HG03135 (cell line): ENCODE measurements around the gene POLR2I.
"Not testable (repeated sequence)": the region's sequence is repeated elsewhere in the genome, so short reads cannot be mapped to it uniquely, and the experiment has no call there.

Source experiments
- ATAC-seq: cut with Tn5 transposase; IDR thresholded peaks from one replicate; pipeline ENCODE4 v1.9.1; 2021; ENCODE audit warnings: mild to moderate bottlenecking, moderate library complexity; ENCODE audit not compliant: unreplicated experiment

The POLR2I gene

DNA sequence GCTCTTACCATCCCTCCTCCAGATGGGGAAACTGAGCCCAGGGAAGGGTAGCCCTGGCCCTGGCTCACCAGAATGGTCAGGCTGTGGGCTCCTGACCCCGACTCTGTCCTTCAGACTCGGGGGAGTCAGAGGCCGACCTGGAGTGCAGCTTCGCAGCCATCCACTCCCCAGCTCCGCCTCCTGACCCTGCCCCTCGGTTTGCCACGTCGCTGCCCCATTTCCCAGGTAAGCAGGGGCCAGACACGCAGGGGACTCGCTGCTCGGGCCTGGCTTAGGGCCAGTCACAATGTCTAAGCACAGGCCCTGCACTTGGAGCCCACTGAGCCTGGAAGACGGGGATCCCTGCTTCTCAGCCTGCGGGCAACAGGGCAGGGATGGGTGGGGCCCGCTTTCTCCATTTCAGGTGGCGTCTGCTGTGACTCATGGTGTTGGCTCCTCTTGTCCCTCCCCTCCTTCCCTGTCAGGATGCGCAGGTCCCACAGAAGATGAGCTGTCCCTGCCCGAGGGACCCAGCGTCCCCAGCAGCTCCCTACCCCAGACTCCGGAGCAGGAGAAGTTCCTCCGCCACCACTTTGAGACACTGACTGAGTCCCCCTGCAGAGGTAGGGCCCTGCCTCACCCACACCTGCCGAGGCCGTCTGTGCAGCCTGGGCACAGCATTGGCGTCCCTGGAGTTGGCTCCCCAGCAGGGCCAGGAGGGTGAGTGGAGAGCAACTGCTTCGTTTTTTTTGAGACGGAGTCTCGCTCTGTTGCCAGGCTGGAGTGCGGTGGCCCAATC lies 12.9 kb downstream of the POLR2I start:
- no peak for ATAC-seq

DNA sequence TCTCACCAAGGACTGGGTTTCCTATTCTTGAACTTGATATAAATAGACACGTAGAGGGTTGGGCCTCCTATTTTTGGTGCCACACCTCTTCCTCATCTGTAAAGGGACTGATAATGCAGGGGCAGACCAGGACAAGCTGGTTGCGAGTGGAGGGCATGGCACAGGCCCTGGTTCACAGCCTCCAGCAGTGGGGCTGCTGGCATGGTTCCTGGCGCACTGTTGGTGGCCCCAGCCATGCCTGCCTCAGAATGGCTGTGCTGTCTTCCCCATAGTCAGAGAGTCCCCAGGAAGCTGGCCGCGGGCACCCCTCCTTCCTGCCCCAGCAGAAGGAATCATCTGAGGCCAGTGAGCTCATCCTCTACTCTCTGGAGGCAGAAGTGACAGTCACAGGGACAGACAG lies 14.2 kb downstream of the POLR2I start:
- no peak for ATAC-seq

- ATAC-seq: no peak
Measured at GRCh38 chr19:36099166-36099785, 15.4 kb downstream of the POLR2I start.

GRCh38 chr19:36097036-36097435 lies 17.6 kb downstream of the POLR2I start:
- no peak for ATAC-seq

GRCh38 chr19:36093687-36094086 lies 21.0 kb downstream of the POLR2I start:
- ATAC-seq: no peak

GRCh38 chr19:36093146-36093662 lies 21.5 kb downstream of the POLR2I start:
- no peak for ATAC-seq

DNA sequence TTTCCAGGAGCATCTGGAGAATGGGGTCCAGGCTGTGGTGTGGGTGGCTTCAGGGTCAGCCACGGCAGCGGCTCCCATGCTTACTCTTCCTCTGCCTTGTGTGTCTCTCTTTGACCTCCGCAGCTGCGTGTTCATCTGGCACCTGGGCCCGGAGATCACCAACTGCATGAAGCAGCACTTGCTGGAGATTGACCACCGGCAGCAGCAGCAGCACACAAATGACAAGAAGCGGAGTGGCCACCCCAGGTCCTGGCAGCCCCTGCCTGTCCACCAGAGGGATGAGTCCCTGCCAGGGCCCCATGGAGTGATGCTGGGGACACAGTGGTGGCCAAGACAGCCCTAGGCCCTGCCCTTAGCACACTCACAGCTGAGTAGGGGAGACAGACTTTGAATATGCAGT lies 22.1 kb downstream of the POLR2I start:
- no peak for ATAC-seq

- ATAC-seq: no peak
Measured at GRCh38 chr19:36090910-36091695, 23.6 kb downstream of the POLR2I start.

- ATAC-seq: no peak
Measured at GRCh38 chr19:36089847-36090246, 24.8 kb downstream of the POLR2I start.

DNA sequence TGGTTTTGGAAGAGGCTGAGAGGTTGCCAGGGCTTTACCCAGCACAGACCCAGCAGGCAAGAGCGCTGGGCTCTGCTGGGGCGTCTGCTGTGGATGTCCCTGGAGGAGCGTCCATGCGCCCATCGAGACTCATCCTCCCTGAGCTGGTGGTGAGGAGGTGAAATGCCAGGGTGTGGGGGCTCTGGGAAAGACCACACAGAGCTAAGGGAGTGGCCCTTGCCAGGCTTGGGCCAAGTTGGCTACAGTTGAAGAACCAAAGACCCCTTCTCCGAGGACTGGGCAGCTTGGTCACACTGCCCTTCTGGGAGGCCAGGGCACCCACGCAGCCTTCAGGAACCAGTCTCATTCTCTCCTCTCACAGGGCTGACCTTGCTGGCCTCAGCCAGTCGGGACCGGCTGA lies 28.3 kb downstream of the POLR2I start:
- no peak for ATAC-seq

DNA sequence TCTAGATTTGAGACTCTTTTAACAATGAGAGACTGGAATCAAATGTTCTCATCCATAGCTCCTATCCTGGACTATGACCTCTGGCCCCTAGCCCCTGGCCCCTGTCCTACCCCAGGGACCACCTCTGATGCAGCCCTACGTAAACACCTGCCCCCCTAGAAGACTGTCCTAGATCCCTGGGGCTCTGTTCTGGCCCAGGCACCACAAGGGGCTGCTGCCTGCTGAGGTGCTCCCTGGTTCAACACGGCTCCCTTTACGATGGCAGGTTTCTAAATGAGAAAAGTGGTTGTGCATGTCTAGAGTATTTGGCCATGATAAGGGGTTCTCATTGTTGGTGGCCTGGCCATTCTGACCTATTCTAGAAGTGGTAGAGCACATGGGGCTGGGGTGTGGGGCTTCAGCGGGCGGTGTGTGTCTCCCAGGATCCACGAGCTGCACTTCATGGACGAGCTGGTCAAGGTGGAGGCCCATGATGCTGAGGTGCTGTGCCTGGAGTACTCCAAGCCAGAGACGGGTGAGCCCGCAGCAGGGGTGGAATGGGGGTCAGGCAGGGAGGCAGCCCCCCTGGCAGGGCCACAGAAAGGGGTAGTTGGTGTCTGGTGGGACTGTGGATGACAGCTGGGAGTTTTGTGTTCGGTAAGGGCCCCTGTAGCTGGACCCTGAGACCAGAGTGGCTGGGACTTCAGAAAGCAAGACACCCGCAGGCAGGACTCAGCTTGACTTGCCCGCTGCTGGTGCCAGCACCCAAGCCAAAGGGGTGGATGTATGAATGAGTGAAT lies 30.3 kb downstream of the POLR2I start:
- ATAC-seq: no peak

DNA sequence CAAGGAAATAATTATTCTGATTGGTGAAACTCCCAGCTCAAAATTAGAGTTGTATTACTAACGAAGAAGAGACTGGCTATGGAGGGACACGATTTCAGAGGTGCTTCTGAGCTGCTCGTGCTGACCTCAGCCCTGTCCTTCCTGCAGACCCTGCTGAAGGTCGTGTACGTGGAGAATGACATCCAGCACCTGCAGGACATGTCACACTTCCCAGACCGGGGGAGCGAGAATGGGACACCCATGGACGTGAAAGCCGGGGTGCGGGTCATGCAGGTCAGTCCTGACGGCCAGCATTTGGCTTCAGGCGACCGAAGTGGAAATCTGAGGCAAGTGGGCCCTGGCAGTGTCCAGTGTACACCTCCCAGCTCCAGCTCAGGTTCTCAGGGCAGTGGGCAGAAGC lies 31.8 kb downstream of the POLR2I start:
- no peak for ATAC-seq

DNA sequence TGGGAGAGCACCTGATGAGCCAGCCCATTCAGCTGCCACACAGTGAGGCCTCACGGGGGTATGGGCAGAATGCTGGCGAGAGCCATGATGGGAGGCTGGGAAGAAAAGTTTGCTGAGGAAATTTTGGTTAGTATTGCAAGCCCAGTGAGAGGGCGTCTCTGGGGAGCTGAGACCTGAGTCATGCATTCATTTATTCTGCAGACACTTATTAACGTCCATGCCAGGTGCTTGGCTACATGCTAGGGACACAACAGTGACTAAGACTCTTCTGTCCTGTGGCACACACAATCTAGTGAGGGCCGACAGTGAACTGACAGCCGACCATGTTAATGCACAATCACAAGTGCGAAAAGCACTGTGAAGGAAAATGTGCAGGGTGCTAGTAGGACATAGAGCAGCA lies 32.8 kb downstream of the POLR2I start:
- no peak for ATAC-seq

- ATAC-seq: no peak
Measured at GRCh38 chr19:36081385-36081784, 33.3 kb downstream of the POLR2I start.

DNA sequence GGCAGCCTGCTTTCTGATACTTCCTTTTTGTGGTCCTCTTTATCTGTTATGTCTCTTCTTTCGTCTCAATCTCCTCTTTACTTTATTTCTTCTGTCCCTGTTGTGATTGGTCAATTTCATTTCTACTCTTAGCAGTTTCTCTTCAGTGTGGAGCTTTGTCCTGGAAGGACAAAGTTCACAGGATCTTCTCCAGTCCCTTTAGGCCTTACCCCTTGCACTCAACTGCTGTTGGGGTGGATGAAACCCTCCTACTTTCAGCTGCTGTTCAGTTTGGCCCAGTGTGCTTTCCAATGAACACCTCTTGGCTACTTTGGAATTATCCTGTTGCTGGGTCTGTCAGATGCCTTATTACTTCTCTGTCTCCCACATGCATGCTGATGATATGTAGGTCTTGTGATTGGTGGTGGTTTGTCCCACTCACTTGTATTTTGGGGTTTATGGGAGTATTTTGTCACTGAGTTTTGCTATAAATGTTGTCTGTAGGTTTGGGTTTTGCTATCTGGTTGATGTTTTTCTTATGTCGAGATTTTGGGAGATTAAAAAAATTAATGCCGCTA lies 35.2 kb downstream of the POLR2I start:
- no peak for ATAC-seq

DNA sequence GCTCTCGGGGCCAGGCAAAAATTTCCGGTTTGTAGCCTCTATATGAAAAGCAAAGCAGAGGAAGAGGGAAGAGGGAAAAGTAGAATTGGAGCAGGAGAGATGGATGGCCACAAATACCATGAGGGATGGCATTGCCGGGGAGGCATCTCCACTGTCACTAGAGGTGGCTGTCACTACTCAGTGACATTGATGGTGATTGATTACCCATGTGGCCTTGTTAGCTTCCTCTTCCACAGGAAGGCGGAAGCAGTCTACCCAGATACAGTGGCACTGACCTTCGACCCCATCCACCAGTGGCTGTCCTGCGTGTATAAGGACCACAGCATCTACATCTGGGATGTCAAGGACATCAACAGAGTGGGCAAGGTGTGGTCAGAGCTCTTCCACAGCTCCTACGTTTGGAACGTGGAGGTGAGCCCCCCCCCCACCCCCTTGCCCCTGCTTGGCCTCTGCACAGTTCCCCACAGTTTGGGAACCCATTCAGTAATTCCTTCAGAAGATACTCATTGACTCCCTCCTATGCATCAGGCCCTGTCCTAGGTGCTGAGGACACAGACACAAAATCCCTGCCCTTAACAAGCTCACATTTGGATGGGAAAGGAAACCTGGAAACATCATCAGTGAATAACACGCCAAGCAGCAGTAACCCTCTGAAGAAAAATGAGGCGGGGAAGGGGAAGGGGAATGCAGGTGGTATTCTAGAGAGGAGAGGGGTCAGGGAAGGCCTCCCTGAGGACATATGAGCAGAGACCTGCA lies 41.4 kb downstream of the POLR2I start:
- ATAC-seq: no peak

- no peak for ATAC-seq
Measured at GRCh38 chr19:36072081-36072480, 42.6 kb downstream of the POLR2I start.

DNA sequence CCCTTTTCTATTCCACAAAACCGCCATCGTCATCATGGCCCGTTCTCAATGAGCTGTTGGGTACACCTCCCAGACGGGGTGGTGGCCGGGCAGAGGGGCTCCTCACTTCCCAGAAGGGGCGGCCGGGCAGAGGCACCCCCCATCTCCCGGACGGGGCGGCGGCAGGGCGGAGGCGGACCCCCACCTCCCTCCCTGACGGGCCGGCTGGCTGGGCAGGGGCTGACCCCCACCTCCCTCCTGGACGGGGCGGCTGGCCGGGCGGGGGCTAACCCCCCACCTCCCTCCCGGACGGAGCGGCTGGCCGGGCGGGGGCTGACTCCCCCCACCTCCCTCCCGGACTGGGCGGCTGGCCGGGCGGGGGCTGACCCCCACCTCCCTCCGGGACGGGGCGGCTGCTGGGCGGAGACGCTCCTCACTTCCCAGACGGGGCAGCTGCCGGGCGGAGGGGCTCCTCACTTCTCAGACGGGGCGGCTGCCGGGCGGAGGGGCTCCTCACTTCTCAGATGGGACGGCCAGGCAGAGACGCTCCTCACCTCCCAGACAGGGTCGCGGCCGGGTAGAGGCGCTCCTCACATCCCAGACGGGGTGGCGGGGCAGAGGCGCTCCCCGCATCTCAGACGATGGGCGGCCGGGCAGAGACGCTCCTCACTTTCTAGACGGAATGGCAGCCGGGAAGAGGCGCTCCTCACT lies 45.7 kb downstream of the POLR2I start:
- ATAC-seq: not testable (repeated sequence)

DNA sequence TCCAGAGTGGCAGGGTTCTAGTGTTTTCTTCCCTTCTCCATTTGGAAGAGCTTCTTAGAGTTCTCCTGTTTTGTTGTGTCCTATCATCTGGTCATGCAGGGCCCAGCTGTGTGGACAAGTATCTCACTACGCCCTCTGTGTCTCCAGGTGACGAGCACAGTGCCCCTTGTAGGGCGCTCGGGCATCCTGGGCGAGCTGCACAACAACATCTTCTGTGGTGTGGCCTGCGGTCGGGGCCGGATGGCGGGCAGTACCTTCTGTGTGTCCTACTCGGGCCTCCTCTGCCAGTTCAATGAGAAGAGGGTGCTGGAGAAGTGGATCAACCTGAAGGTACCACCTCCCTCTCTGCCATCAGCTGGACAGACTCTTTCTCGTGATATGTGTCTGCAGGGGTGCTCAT lies 47.0 kb downstream of the POLR2I start:
- no peak for ATAC-seq
